PC-3 (cell line): Measurements from ENCODE around the gene DGKZ. TPM values are rescaled to one million over a fixed set of nuclear protein-coding genes. Genes with fewer than 3 reads are reported as not detected.

Source experiments
- ATAC-seq: fragments of 200-7000 bp; cut with Tn5 transposase; 2 replicates; pipeline ENCODE4 v1.9.1; 2020; ENCODE audit warnings: mild to moderate bottlenecking, moderate library complexity
- BruUV-seq: library from RNA; stranded (reverse); fragments of 400-500 nt; replicated peaks from 2 replicates; lab custom pipeline; 2021; lab: Mats Ljungman, UMichigan
- CTCF ChIA-PET: fragments of 300-600 bp; sonication (Branson Sonifier 250); formaldehyde crosslinking; loops from one replicate; lab custom pipeline; 2022; ENCODE audit warnings: antibody characterized with exemption; lab: Charles Lee
- POLR2A ChIA-PET: fragments of 300-600 bp; sonication (Branson Sonifier 250); formaldehyde crosslinking; loops from one replicate; lab custom pipeline; 2022; ENCODE audit warnings: antibody characterized with exemption; ENCODE audit not compliant: unreplicated experiment; lab: Charles Lee
- DNase-seq: peaks from one replicate; pipeline ENCODE4 v3.0.0-alpha.2; 2015
- H2AFZ ChIP-seq: fragments of 300-600 bp; sonication (generic); 2 replicates; pipeline ENCODE4 v1.6.0; 2016; ENCODE audit warnings: antibody characterized with exemption, low read length
- H3F3A ChIP-seq: fragments of 300-600 bp; sonication (generic); one replicate; pipeline ENCODE4 v1.6.0; 2017; ENCODE audit warnings: antibody characterized with exemption, low read length, control low read depth, mild to moderate bottlenecking; ENCODE audit not compliant: unreplicated experiment
- H3K27ac ChIP-seq: fragments of 300-600 bp; sonication (generic); 2 replicates; pipeline ENCODE4 v1.5.1; 2016; ENCODE audit warnings: mild to moderate bottlenecking, low read length
- H3K27me3 ChIP-seq: fragments of 300-600 bp; sonication (generic); 2 replicates; pipeline ENCODE4 v1.6.1; 2016; ENCODE audit warnings: low read length, mixed read lengths
- H3K36me3 ChIP-seq: fragments of 300-600 bp; sonication (generic); 2 replicates; pipeline ENCODE4 v1.6.1; 2016; ENCODE audit warnings: low read depth, mixed run types, low read length, mixed read lengths
- H3K4me1 ChIP-seq: fragments of 300-600 bp; sonication (generic); 2 replicates; pipeline ENCODE4 v1.5.1; 2016; ENCODE audit warnings: low read length; ENCODE audit not compliant: insufficient read depth
- H3K4me2 ChIP-seq: fragments of 300-600 bp; sonication (generic); 2 replicates; pipeline ENCODE4 v1.6.0; 2016; ENCODE audit warnings: low read length
- H3K4me3 ChIP-seq: fragments of 300-600 bp; sonication (generic); 2 replicates; pipeline ENCODE4 v1.5.1; 2016; ENCODE audit warnings: mild to moderate bottlenecking, low read length, mixed read lengths
- H3K79me2 ChIP-seq: fragments of 300-600 bp; sonication (generic); 2 replicates; pipeline ENCODE4 v1.6.1; 2017; ENCODE audit warnings: low read length, mixed read lengths
- H3K9ac ChIP-seq: fragments of 300-600 bp; sonication (generic); 2 replicates; pipeline ENCODE4 v1.6.0; 2016; ENCODE audit warnings: mild to moderate bottlenecking, low read length
- H3K9me2 ChIP-seq: fragments of 300-600 bp; sonication (generic); replicated peaks from 2 replicates; pipeline ENCODE4 v1.6.1; 2016; ENCODE audit warnings: mixed run types, low read length, mixed read lengths
- H3K9me3 ChIP-seq: fragments of 300-600 bp; sonication (generic); 2 replicates; pipeline ENCODE4 v1.6.1; 2016; ENCODE audit warnings: low read length, mixed read lengths
- H4K20me1 ChIP-seq: fragments of 300-600 bp; sonication (generic); 2 replicates; pipeline ENCODE4 v1.6.1; 2016; ENCODE audit warnings: low read length, mixed read lengths
- EZH2 ChIP-seq: fragments of 300-600 bp; sonication (generic); IDR thresholded peaks from one replicate; pipeline ENCODE4 v1.6.1; 2017; ENCODE audit warnings: antibody characterized with exemption, mild to moderate bottlenecking, low read length; ENCODE audit not compliant: unreplicated experiment
- EZH2phosphoT487 ChIP-seq: fragments of 300-600 bp; sonication (generic); IDR thresholded peaks from 2 replicates; pipeline ENCODE4 v1.6.1; 2018; ENCODE audit warnings: mild to moderate bottlenecking, antibody characterized with exemption, low read length, borderline replicate concordance
- intact Hi-C: fragments of 100-400 bp; cut with micrococcal nuclease; formaldehyde crosslinking; loops from 2 replicates; pipeline ENCODE4 v1.9.0; 2023
- total RNA-seq: library from RNA; depleted of rRNA; stranded (reverse); fragments of >200 nt; gene quantifications from 2 replicates; pipeline ENCODE4 v1.2.3, GENCODE V29; 2014
- TF ChIP-seq, protein P1 (sequence below): fragments of 300-600 bp; sonication (generic); conservative IDR thresholded peaks from 2 replicates; pipeline ENCODE4 v1.5.1; 2017; ENCODE audit warnings: antibody characterized with exemption, low read depth, mild to moderate bottlenecking, low read length

DGKZ gene
- total RNA-seq, 1 experiment from 2014 or later, result 70.2 TPM

DNA sequence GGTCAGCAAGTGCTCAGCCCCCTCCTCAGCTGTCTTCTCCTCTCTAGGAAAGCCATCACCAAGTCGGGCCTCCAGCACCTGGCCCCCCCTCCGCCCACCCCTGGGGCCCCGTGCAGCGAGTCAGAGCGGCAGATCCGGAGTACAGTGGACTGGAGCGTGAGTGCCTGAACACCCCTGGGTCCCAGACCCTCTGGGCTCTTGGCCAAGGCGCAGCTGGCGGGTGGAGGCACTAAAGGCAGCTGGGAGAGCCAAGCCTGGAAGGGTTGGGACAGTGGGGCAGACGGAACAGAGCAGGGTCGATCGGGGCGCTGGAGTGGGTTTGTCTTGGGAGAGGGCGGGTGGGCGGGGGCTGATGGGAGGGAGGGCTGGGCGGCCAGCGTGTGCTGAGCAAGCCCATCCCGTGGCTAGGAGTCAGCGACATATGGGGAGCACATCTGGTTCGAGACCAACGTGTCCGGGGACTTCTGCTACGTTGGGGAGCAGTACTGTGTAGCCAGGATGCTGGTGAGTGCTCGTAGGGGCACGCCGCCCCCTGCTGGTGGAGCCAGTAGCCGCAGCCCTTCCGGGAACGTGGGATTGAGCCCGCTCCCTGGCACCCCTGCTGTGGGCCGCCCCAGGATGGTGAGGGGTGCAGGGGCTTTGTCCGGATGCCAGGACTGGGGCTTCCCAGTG is 20.1 kb downstream of the DGKZ start:
- peaks cover 22% of the 10 kb centered on the region for H3K4me1 ChIP-seq
- POLR2A ChIA-PET, result no interaction called here
- intact Hi-C loops, result loop anchor here (5.0 kb wide), 1 partner anchor 120 kb away; no protein-coding TSS in a partner anchor
- H3K4me2 ChIP-seq, result no peak overlapping the region
- H3K36me3 ChIP-seq, result peaks cover 5% of the 10 kb centered on the region; the same call in 1 of the 2 replicates
- H3K9ac ChIP-seq, result no peak overlapping the region
- no peaks in the 10 kb centered on the region for H3K9me3 ChIP-seq
- peaks cover 12% of the 10 kb centered on the region for H3K79me2 ChIP-seq
- BruUV-seq, result no TSS peak
- DNase-seq (peak; percentile 39), ATAC-seq (no peak)
- H3F3A ChIP-seq, result no peaks in the 10 kb centered on the region
- no peaks in the 10 kb centered on the region for H3K9me2 ChIP-seq
- TF ChIP-seq, protein P1, sequence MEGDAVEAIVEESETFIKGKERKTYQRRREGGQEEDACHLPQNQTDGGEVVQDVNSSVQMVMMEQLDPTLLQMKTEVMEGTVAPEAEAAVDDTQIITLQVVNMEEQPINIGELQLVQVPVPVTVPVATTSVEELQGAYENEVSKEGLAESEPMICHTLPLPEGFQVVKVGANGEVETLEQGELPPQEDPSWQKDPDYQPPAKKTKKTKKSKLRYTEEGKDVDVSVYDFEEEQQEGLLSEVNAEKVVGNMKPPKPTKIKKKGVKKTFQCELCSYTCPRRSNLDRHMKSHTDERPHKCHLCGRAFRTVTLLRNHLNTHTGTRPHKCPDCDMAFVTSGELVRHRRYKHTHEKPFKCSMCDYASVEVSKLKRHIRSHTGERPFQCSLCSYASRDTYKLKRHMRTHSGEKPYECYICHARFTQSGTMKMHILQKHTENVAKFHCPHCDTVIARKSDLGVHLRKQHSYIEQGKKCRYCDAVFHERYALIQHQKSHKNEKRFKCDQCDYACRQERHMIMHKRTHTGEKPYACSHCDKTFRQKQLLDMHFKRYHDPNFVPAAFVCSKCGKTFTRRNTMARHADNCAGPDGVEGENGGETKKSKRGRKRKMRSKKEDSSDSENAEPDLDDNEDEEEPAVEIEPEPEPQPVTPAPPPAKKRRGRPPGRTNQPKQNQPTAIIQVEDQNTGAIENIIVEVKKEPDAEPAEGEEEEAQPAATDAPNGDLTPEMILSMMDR, result peak; percentile 62
- TF ChIP-seq EZH2phosphoT487 (no peak), EZH2 (no peak)
- no peaks in the 10 kb centered on the region for H4K20me1 ChIP-seq
- H3K27me3 ChIP-seq, result no peaks in the 10 kb centered on the region
- CTCF ChIA-PET, result no interaction called here
- H2AFZ ChIP-seq, result no peak overlapping the region
- H3K27ac ChIP-seq, result no peak overlapping the region
- no peak overlapping the region for H3K4me3 ChIP-seq

DNA sequence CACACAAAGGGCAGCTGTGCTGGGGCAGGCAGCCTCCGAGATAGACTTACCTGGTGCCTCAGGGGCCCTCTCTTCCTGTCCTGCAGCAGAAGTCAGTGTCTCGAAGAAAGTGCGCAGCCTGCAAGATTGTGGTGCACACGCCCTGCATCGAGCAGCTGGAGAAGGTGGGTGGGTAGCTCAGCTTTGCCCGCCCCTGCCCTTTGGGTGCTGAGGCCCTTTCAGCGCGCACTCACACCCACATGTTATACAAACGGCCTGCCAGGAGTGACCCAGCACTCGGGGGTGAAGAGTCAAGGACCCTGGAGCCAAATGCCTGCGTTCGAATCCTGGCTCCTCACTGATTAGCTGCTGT is 20.6 kb downstream of the DGKZ start:
- Histone ChIP-seq H2AFZ (no peak overlapping the region), H3K27ac (no peak overlapping the region), H3K4me1 (peaks cover 17% of the 10 kb centered on the region), H3K9ac (no peak overlapping the region), H4K20me1 (no peaks in the 10 kb centered on the region), H3K4me2 (no peak overlapping the region), H3K36me3 (peaks cover 5% of the 10 kb centered on the region; the same call in 1 of the 2 replicates), H3K9me3 (no peaks in the 10 kb centered on the region), H3K27me3 (no peaks in the 10 kb centered on the region), H3F3A (no peaks in the 10 kb centered on the region), H3K9me2 (no peaks in the 10 kb centered on the region), H3K79me2 (peaks cover 12% of the 10 kb centered on the region; the same call in 1 of the 2 replicates), H3K4me3 (no peak overlapping the region)
- DNase-seq (no peak), ATAC-seq (no peak)
- no TSS peak for BruUV-seq
- CTCF ChIA-PET, result no interaction called here
- intact Hi-C loops, result loop anchor here (5.0 kb wide), 1 partner anchor 121 kb away; no protein-coding TSS in a partner anchor
- POLR2A ChIA-PET, result no interaction called here
- no peak for TF ChIP-seq EZH2
- TF ChIP-seq, protein P1, result 0 out of 2 replicates have a peak, but pooled peaks have one; percentile 3
